ENCODE measurements around the gene RARRES2.
A peak's percentile ranks its signal among the peaks of the same experiment; 100 is the strongest.
"Not testable (repeated sequence)": the region's sequence is repeated elsewhere in the genome, so short reads cannot be mapped to it uniquely, and the experiment has no call there.

The RARRES2 gene

DNA sequence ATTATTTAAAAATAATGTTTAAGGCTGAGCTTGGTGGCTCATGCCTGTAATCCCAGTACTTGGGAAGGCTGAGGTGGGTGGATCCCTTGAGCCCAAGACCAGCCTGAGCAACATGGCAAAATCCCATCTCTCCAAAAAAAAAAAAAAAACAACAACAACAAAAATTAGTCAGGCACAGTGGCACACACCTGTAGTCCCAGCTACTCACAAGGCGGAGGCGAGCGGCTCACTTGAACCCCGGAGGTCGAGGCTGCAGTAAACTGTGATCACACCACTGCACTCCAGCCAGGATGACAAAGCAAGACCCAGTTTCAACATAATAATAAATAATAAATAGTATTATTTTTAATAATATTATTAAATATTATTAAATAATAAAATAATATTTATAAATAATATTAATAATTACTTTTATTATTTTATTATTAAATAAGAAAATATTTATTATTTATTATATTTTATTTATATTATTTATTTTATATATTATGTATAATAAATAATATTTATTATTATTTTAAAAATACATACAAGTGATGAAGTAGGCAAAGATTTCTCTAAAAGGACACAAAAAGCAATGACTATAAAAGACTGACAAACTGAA, 26.7 kb downstream of the RARRES2 start:
- no peak for DNase-seq

DNA sequence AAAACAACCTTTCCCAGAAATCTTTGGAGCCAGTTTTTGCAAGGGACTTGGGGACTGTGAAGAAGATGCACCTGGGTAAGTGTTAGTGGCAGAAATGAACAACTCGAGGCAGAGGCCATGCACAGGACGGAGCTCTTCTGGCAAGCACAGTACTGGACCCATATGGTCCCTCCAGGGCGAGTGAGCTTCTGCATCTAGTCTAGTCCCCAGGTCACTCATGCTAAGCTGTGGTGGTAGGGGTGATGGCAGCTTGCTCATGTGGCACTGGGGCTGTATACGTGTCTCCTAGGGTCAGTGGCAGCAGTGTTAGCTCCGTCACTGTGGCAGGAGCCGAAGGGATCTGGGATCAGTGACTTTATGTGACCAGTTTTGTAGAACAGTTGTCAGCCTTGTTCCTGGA, 27.6 kb downstream of the RARRES2 start:
- no peak for DNase-seq

DNA sequence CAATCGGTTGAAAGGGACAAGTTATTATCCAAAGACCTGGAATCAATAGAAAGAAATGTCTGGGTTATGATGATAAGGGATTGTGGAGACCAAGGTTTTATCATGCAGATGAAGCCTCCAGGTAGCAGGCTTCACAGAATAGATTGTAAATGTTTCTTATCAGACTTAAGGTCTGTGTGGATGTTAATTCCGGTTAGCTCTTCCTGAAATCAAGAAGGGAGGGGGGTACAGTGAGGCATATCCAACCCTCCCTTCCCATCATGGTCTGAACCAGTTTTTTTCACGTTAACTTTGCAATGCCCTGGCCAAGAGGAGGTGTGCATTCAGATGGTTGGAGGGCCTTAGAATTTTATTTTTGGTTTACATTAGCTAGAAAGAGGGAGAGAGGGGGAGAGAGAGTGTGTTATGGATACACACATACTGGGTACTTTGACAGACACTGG, 28.0 kb downstream of the RARRES2 start:
- DNase-seq, result no peak

DNA sequence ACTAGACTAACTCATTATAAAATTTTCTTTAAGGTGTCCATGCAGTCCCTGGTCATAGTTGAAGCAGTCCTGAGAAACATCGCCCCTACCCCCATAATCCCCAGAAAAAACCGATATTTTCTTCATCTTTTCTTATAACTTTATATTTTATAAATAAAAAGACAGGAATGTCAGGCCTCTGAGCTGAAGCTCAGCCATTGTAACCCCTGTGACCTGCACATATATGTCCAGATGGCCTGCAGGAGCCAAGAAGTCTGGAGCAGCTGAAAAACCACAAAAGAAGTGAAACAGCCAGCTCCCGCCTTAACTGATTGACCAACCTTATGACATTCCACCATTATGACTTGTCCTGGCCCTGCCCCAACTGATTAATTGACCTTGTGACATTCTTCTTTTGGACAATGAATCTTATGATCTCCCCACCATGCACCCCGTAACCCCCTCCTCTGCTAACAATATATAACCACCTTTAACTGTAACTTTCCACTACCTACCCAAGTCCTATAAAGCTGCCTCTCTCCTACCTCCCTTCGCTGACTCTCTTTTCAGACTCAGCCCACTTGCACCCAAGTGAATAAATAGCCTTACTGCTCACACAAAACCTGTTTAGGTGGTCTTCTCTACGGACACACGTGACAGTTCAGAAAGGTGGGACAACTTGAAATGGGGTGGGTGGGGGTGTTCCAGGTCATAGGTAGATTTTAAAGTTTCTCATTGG, 28.6 kb downstream of the RARRES2 start:
- DNase-seq, result not testable (repeated sequence)

DNA sequence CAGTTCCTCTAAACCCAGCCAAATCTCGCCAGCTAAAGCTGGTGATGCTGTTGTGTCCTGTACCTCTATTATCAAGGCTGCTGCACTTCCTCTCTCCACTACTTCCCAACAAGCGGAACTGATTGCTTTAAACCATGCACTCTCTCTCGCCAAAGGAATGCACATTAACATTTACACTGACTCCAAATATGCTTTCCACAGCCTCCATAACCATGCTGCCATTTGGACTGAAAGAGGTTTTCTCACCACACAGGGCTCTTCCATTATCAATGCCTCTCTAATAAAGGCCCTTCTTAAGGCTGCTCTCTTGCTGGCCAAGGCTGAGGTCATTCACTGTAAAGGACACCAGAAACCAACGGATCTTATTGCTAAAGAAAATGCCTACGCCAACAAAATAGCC, 29.7 kb downstream of the RARRES2 start:
- no peak for DNase-seq

DNA sequence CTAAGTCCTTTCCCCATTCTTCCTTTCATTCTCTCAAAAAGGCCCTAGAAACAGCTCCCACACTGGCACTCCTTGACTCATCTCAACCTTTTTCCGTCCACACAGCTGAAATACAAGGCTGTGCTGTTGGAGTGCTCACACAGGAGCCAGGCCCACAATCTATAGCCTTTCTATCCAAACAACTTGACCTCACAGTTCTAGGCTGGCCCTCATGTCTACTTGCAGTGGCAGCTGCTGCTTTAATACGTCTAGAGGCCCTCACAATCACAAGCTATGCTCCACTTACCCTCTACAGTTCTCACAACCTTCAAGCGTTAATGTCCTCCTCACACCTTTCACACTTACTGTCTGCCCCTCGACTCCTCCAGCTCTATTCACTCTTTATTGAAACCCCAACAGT, 30.3 kb downstream of the RARRES2 start:
- DNase-seq, result no peak

DNA sequence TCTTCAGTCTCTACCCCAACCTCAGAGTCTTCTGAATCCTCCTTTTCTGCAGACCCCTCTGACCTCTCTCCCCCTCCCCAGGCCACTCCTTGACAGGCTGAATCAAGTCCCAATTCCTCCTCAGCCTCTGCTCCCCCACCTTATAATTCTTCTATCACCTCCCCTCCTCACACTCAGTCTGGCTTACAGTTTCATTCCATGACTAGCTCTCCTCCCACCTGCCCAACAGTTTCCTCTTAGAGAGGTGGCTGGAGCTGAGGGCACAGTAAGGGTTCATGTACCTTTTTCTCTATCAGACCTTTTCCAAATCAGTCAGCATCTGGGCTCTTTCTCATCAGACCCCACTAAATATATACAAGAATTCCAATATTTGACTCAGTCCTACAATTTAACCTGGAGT, 32.9 kb downstream of the RARRES2 start:
- DNase-seq, result no peak

DNA sequence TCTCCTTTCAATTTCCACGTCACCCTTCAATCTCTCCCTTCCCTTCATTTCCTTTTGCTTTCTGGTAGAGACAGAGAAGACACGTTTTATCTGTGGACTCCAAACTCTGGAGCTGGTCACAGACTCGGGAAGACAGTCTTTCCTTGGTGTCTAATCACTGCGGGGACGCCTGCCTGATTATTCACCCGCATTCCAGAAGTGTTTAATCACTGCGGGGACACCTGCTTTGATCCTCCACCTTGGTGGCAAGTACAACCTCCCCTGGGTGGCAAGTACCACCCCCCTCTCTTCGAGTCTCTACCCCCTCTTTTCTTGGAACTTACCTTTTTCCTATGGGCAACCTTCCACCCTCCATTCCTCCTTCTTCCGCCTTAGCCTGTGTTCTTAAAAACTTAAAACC, 33.5 kb downstream of the RARRES2 start:
- DNase-seq, result no peak

DNA sequence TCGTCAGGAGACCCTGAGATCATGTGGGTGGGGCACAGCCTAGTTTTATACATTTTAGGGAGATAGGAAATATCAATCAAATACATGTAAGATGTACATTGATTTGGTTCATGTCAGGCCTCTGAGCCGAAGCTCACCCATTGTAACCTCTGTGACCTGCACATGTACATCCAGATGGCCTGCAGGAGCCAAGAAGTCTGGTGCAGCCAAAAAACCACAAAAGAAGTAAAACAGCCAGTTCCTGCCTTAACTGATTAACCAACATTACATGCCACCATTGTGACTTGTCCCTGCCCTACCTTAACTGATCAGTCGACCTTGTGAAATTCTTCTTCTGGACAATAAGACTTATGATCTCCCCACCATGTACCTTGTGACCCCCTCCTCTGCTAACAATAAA, 34.3 kb downstream of the RARRES2 start:
- no peak for DNase-seq

DNA sequence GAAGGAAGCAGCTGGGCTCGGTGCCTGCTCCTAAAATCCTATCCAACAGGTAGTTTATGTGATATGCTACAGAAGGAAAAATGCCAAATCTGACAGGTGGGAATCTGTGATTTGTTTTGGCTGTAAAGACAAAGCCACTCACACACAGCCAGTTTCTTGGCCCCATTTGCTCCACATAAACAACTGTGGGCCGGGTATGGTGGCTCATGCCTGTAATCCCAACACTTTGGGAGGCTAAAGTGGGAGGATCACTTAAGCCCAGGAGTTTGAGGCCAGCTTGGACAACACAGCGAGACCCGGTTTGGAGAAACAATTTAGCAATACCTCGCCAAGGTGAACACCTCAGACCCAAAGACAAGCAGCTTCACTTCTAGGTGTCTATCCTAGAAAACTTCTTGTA, 35.1 kb downstream of the RARRES2 start:
- DNase-seq, result not testable (repeated sequence)

DNA sequence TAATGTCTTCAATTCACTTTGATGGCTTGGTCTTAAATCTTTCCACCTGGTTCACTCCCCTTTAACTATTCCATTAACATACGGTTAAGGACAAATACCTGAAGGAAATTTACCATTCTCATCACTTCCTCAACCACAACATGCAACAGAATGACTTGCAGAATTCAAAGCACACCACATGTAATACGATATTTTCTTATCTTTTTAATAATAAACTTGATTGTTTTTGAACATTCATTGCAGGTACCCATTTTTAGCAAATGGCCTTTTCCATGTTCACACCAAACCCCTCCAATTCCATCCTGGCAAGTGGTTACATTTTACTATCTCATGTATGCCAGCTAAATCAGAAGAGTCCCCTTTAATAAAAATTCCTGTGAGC, 35.5 kb downstream of the RARRES2 start:
- DNase-seq, result not testable (repeated sequence)

DNA sequence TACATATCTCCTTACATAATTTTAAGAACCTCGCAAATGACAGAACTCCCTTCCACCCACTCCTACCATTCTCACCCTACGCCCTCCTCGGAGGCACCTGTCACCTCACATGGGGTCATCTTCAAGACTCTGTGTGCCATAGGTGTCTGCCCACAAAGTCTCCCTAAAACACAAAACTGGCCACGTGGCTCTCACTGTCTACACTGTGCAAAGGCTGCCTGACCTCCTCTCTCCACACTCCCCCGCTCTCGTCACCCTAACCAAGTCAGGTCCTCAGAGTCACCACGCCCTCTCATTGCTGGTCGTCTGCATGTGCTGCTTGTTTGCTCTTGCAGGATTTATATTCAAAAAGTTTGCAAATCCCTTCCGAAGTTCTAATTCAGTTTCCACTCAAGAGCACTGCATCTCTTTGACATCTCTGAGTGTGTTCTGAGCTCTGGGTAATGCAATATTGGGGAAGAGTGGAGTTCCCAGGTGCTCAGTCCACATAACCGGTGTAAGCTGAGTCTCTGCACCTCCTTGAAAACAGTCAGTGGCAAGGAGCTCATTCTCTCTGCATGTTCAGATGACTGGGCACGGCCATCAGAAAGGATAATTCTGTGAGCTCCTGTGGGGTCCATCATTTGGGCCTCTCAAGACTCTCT, 36.0 kb downstream of the RARRES2 start:
- DNase-seq, result not testable (repeated sequence)

DNA sequence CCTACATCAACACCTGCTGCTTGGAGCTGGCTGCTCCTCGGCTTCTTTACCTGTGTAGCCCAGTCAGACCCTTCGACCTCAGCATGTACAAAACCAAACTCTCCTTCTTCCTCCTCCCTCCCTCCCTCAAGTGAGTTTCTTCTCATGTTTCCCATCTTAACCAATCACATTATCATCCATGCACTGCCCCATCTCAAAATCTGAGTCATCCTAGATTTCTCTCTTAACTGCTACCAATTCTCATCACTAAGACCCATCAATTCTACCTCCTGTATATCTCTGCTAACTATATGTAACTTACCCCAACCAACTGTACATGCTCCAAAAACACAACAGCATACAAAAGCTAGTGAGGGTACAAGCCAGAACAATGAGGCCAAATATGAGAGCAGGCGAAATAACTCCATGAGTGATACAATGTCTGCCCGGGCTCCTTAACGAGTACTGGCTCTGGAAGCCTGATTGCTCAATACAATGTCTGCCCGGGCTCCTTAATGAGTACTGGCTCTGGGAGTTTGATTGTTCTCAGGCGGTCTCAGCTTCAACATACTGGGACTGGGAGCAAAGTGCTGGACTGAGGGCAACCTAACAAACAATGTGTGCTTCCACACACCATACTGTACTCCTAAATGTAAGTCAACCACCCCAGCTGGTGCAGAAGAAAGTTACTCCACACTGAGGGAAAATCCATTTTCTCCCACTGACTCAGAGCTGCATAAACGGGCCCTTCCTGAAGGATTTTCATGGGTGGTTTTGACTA, 36.8 kb downstream of the RARRES2 start:
- not testable (repeated sequence) for DNase-seq

DNA sequence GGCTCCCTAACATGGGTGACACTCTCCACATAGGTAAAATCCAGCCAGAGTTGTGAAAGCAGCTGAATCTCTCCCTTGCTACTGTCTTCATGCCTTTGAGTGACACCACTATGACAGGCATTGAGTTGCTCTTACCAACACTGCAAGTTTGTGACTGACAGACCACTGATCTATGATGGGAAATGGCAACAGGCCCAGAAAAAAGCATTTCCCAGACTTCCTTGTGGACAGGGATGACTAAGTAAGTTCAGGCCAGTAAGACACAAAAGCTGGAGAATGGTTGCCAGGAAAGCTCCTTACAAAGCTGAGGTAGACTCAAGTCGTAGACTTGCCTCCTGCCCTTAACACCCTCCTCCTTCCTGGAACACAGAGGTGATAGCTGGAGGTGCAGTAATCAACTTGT, 38.5 kb downstream of the RARRES2 start:
- DNase-seq, result not testable (repeated sequence)

DNA sequence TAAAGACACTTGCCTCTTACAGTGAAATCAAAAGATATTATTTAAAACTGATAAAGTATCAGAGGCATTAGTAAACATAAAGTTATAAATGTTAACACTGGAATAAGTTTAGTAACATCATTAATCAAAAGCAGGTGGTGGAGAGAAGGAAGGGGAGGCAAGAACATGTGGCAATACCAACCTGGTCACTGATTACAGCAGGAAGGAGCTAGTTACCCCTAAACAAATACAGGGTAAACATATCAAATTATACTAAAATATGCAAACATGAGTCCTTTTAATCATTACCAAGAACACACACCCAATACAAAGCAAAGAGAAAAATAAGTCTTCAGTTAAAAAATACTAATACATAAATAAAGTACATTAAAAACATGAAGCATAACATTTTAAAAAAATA, 43.5 kb downstream of the RARRES2 start:
- not testable (repeated sequence) for DNase-seq

DNA sequence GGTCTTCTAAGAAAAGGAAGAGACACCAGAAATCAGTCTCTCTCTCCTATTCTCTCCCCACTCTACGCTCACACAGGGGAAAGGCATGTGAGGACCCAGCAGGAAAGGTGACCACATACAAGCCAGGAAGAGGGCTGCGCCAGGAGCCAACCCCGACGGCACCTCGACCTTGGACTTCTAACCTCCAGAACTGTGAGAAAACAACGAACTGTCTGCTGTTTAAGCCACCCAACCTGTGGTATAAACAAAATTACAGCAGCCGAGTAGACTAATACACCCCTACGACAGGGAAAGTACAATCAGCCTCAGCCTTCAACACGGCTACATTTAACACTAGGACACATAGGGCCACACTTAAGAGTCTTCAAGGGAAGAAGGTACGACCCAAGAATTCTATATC, 44.6 kb downstream of the RARRES2 start:
- not testable (repeated sequence) for DNase-seq

DNA sequence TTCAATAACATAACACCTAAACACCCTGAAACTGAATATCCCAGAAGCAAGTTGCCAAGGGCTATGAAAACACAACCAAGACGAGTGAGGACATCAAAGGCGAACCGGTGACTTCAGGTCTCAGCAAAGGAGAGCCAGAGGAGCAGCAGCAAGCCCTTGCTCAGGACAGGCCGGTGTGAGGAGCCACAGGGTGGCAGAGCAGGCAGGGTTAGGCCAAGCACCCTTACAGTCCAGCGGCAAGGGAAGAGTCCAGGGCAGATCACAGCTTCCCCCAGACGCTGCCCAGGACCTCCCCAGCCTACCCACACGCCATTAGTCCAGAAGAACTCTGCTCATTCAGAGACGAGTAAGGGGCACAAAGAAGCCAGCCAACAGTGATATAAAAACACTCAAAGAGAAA, 45.8 kb downstream of the RARRES2 start:
- DNase-seq, result not testable (repeated sequence)

DNA sequence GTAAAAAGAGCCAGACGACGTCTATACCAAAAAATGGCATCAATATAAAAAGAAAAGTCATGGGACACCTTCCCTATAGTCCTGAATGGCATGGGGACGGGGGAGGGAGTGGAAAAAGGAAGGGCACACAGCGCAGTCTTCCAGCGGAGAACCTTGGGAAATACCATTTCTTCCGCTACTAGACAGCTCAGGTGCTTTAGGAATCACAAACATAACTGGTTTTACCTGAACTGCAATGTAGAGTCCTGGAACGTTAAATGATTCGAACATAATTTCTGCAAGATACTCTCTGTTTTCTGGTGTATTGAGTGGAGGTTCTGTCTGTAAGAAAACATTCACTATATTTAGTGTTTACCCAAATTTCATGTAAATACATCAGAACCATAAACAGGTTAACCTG, 46.4 kb downstream of the RARRES2 start:
- DNase-seq, result not testable (repeated sequence)

DNA sequence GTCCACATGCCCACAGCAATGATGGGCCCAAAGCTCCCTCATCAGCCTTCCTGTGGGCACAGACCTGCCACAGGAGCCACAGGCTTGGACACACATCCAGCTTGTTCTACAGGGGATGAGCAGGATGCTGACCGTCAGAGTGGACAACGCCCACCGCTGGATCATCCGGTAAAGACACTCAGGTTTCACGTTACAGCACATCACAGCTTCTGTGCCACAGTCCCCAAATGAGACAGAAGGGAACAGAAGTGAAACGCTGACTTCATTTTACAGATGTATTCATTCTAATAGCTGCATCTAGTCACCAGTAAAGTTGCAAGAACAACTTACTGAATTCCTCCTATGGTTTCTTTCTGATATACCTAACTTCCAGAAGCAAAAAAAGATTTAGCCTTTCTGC, 51.1 kb downstream of the RARRES2 start:
- peak; percentile 34 for DNase-seq

DNA sequence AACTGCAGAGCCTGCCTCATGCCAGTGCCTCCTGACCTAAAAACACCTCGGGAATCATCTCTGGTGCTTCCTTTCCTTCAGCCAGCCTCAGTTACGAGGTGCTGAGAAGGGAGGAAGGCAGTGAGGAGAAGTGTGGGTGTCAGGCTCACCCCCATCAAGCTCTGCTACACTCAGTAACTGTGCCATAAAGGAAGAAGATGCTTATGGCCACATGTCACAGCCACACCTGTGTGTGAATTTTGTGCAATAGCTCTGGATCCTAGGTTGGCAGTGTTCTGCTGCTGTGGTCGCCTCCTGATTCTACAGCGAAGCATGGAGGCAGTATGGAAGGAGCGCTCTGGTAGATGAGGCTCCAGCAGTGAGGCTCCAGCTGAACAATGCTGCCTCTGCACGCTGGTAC, 52.6 kb downstream of the RARRES2 start:
- DNase-seq, result not testable (repeated sequence)

Measured in activated CD4-positive, alpha-beta T cell treated with anti-CD3 and anti-CD28 coated beads, Interleukin-10, Interleukin-2, amounts not matched to agents 100 ng/mL and 50 ng/mL, durations not matched to agents 16 hours and 8 hours (primary cell).